Activated CD8-positive, alpha-beta memory T cell treated with anti-CD3 and anti-CD28 coated beads, Interleukin-2, amount 50 U/mL, for 4 hours (primary cell): Measurements from ENCODE around the gene CCDC91.
"Not testable (repeated sequence)": the region's sequence is repeated elsewhere in the genome, so short reads cannot be mapped to it uniquely, and the experiment has no call there.

Experiments
- DNase-seq: peaks from one replicate; pipeline ENCODE4 v3.0.0-alpha.2; 2020

The CCDC91 gene

DNA sequence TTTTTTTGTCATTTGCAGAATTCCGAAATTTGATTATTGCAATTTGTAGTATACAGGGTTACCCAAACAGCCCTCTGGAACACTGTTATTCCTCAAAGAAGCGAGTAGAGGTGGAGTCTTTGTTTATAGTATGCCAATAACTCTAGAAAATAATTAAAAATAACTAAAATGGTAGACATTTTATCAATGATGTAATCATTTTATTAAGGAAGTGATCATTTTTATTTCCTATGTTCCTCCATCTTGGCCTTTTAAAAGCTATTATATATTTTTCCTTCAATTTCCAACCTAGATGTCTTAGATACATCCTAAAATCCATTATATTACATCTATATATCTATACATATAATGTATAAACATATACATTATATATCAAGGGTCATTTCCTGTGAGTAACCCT, 106.0 kb downstream of the CCDC91 start:
- DNase-seq = no peak

GRCh38 chr12:28303192-28303591, 112.9 kb downstream of the CCDC91 start:
- no peak for DNase-seq

GRCh38 chr12:28306535-28306934, 116.3 kb downstream of the CCDC91 start:
- DNase-seq = no peak

DNA sequence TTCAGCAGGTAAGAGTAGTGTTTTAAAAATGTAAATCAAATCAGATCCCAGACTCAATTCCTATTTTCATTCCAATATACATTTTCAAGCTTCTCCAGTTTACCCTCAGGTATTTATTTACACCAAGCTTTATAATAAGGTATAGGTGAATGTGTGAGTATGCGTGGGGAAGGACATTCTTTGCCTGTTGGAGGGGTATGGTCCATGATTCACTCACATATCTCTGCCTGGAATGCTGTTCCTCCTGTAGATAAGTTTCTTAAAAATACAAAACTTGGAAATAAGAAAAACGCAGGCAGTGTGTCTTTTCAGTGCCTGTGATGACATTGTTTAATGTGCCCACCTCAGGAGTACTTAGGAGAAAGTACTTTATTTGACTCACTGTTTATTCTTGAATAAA, 118.6 kb downstream of the CCDC91 start:
- DNase-seq = no peak

- DNase-seq = no peak
Observed at GRCh38 chr12:28313631-28314030, 123.4 kb downstream of the CCDC91 start.

- no peak for DNase-seq
Observed at GRCh38 chr12:28316049-28316448, 125.8 kb downstream of the CCDC91 start.

- DNase-seq = no peak
Observed at GRCh38 chr12:28318273-28318672, 128.0 kb downstream of the CCDC91 start.

DNA sequence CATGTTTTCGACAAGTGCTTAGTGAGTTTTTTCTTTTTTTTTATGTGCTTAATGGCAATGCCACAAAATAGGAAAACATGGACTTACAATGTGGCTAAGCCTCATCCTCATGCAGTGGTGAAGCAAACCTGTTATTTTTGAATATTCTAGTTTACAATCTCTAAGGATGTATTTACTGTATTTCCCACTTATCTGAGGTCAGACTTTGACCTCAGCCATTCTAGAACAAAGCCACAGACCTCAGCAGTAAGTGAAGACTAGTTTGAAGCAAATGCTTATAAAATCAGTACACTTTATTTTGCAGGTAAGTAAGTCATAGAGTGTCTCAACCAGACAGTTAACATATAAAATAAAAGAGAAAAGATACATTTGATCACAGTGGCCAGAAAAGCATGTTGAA, 130.1 kb downstream of the CCDC91 start:
- DNase-seq = no peak

GRCh38 chr12:28327722-28328121, 137.5 kb downstream of the CCDC91 start:
- DNase-seq = no peak

DNA sequence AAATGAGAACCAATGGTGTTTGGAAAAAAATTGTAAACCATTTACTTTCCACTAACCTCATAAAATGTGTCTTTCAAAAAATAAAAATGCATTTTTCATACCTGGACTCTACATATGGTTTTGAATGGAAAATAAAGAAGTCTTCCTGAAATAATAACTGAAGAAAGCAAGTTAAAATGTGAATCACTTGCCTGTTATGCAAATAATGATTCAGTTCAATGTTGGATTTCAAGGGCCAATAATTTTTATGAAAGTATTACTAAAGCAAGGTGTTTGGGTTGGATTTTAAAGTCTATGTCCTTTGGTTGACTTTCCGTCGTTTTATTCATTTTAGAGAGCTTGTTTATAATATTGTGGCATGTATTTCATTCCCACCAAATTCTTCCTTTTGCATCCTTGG, 138.7 kb downstream of the CCDC91 start:
- DNase-seq = no peak

DNA sequence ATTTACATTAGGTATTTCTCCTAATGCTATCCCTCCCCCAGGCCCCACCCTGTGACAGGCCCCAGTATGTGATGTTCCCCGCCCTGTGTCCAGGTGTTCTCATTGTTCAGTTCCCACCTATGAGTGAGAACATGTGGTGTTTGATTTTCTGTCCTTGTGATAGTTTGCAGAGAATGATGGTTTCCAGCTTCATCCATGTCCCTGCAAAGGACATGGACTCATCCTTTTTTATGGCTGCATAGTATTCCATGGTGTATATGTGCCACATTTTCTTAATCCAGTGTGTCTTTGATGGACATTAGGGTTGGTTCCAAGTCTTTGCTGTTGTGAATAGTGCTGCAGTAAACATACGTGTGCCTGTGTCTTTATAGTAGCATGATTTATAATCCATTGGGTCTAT, 139.5 kb downstream of the CCDC91 start:
- DNase-seq = not testable (repeated sequence)

- DNase-seq = not testable (repeated sequence)
Observed at GRCh38 chr12:28330232-28330631, 140.0 kb downstream of the CCDC91 start.

DNA sequence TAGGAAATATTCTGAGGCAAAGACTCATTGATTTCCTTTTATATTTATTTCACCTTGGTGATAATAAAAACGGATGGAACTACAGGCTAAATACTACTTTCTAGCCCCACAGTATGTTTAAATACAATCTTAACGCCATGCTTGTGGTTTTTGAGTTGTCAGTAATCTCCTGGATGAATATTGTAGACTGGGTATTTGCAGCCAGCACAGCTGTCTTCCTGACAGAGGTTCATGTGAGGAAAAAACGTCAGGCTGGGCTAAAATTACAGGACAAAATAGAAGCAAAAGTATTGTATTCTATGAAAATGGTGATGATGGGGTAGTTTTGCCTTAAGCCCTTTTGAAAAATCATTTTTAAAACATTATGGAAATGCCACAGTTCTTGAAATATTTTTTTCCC, 140.9 kb downstream of the CCDC91 start:
- DNase-seq = no peak

- no peak for DNase-seq
Observed at GRCh38 chr12:28340261-28341045, 150.2 kb downstream of the CCDC91 start.

- DNase-seq = no peak
Observed at GRCh38 chr12:28343713-28344112, 153.5 kb downstream of the CCDC91 start.

DNA sequence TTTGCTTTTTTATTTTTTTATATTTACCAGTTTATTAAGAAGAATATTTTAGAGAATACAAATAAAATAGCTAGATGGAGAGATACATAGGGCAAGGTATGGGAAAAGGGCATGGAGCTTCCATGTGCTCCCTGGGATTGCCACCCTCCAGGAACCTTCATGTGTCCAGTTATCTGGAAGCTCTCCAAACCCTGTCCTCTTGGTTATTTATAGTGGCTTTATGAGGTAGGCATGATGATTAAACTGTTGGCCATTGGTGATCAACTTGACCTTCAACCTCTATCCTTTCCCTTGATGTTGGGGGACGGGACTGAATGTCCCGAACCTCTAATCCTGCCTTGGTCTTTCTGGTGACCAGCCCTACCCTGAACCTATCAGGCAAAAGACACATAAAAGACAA, 156.3 kb downstream of the CCDC91 start:
- no peak for DNase-seq

DNA sequence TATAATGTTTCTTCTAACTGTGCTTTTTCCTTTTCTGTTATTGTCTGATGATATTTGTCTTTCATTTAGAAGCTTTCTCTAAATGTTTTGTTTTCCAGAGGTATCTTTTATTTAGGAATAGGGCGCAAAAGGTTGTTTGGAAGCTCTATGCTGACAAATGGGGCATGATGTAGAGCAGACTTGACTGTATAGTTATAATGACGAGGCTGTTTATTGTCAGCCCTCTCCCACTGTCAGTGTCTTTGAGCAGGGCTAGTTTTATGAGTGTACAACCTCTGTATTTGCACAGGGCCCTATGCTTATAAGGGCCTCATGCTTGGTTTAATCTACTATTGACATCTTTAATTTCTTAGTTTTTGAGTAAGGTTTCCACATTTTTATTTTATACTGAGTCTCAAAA, 158.9 kb downstream of the CCDC91 start:
- DNase-seq = no peak

DNA sequence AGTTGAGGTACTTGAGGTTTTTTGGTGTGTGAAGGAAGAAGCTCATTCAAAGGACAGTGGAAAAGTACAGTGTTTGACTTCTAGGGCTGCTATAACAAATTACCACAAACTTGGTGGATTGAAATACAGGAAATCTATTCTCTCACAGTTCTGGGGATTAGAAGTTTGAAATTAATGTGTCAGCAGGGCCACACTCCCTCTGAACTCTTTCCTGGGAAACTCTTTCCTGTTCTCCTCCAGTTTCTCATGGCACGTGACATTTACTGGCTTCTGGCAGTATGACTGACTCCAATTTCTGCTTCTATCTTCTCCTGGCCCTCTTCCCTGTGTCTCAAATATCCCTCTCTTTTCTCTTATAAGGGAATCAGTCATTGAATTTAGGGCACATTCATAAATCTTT, 160.2 kb downstream of the CCDC91 start:
- no peak for DNase-seq

- DNase-seq = no peak
Observed at GRCh38 chr12:28351414-28351813, 161.2 kb downstream of the CCDC91 start.

GRCh38 chr12:28355161-28355560, 164.9 kb downstream of the CCDC91 start:
- no peak for DNase-seq

DNA sequence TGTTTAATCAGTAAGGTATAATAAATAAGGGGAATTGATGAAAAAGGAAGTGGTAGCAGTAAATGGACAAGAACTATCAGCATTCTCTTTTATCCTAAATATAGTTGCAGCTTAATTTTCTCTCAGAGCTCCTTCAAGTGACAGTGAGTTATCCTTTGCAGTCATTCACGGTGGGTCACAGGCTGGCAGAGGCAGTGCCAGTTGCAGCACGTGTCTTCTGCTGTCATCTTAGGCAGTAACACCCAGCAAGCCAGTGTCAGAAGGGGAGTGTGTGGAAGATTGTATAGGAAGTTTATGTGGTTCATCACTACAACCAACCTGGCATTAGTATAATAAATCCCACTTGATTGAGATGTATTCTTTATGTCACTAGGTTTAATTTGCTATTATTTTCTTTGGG, 170.0 kb downstream of the CCDC91 start:
- DNase-seq = no peak

DNA sequence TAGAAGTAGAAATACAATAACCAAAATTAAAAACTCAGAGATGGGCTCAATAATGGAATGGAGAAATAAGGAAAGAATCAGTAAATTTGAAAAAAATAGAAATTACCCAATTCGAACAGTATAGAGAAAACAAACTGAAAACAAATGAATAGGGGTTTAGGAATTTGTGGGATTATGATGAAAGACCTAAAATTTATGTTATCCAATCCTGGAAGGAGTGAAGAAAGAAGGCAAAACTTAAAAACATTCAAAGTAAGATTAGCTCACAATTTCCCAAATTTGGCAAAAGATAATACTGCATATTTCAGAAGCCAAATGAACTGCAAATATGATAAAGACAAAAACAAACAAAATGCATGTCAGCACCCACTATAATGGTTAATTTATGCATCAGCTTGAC, 177.1 kb downstream of the CCDC91 start:
- no peak for DNase-seq

DNA sequence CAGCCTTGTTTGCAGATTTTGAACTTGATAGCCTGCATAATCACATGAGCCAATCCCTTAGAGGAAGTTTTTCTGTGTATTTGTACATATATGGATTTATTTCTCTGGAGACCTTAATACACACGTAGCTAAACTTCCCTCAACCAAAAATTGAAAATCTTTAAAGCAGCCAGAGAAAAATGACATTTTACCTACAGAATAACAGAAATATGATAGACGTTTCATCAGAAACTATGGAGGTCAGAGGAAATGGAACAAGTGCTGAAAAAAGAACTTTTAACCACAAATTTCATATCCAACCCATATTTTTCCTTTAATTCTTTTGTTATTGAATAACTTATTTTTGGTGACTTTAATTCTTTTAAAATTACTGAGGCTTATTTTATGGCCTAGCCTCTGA, 177.7 kb downstream of the CCDC91 start:
- DNase-seq = no peak

- no peak for DNase-seq
Observed at GRCh38 chr12:28369483-28369882, 179.2 kb downstream of the CCDC91 start.

GRCh38 chr12:28374556-28374955, 184.3 kb downstream of the CCDC91 start:
- DNase-seq = no peak
